ENCODE data around the gene OAS1. TPM values are rescaled to one million over a fixed set of nuclear protein-coding genes. Genes with fewer than 3 reads are reported as not detected.

The OAS1 gene
- total and polyA plus RNA-seq, 2 donors (not counting 1 experiment from before 2014, with no cell fraction given), result 48.3 to 70.2 TPM

- Histone ChIP-seq H3K9ac (ENCODE audit: low read length) (no peak overlapping the region), H3K4me2 (replicated peaks; ENCODE audit: low read depth, low read length, poor library complexity, severe bottlenecking) (no peak overlapping the region), H3K9me3 (ENCODE audit: control extremely low read depth in 1 of 3, control insufficient read depth in 2 of 3, insufficient read depth in 1 of 3, low read length in 2 of 3) (no peaks in the 10 kb centered on the region), H3K27me3 (replicated peaks in 1 of 4; ENCODE audit: control extremely low read depth in 1 of 4, control insufficient read depth in 3 of 4, insufficient read depth in 4 of 4, low read length in 3 of 4) (no peaks in the 10 kb centered on the region), H3K4me3 (ENCODE audit: control extremely low read depth in 1 of 5, extremely low read depth in 1 of 5, insufficient read depth in 1 of 5, low read depth in 2 of 5, low read length in 4 of 5) (no peak overlapping the region), H3K36me3 (replicated peaks in 1 of 2; ENCODE audit: control extremely low read depth in 1 of 2, control insufficient read depth in 1 of 2, extremely low read depth in 1 of 2, insufficient read depth in 2 of 2, low read length in 1 of 2) (peaks cover 0 to 71% of the 10 kb centered on the region in 2 experiments), H3K79me2 (ENCODE audit: control insufficient read depth, insufficient read depth, low read length) (no peaks in the 10 kb centered on the region), H2AFZ (ENCODE audit: insufficient read depth, low read depth, low read length, poor library complexity, severe bottlenecking) (no peak overlapping the region), H3K4me1 (ENCODE audit: control insufficient read depth in 2 of 2, insufficient read depth in 2 of 2, low read length in 2 of 2) (no peaks in the 10 kb centered on the region), H3K27ac (ENCODE audit: low read length in 2 of 2) (no peak overlapping the region), H4K20me1 (ENCODE audit: control insufficient read depth, insufficient read depth, low read length, poor library complexity, severe bottlenecking) (no peaks in the 10 kb centered on the region)
- 98% methylated on average over 15 of the region's 15 CpGs for WGBS (ENCODE audit: insufficient coverage)
- no peak for DNase-seq
- no peaks in the 10 kb centered on the region for H3K27me3 Mint-ChIP-seq
- H3K4me1 Mint-ChIP-seq, result no peaks in the 10 kb centered on the region
- H3K9me3 Mint-ChIP-seq (ENCODE audit: insufficient read depth), result peaks cover 4% of the 10 kb centered on the region
- no peak for TF ChIP-seq EZH2 (IDR thresholded peaks at IDR 0.05; ENCODE audit: borderline replicate concordance, insufficient read depth, low read depth, low read length, poor library complexity, severe bottlenecking)
- no peak for TF ChIP-seq CTCF (IDR thresholded peaks at IDR 0.05)
- intact Hi-C loops (cut with micrococcal nuclease), result no loop called here
- ChIA-PET CTCF (no interaction called here), POLR2A (no interaction called here)
- no peak overlapping the region for H3K27ac Mint-ChIP-seq
- no peak for ATAC-seq (ENCODE audit: low read depth)
- H3K4me3 Mint-ChIP-seq, result no peak overlapping the region
These were observed 58.9 kb downstream of the OAS1 start for GRCh38 chr12:112965643-112966042.

GRCh38 chr12:112967306-112967705 lies 60.5 kb downstream of the OAS1 start:
- Mint-ChIP-seq H3K4me1 (no peaks in the 10 kb centered on the region), H3K27me3 (no peaks in the 10 kb centered on the region), H3K9me3 (ENCODE audit: insufficient read depth) (no peaks in the 10 kb centered on the region), H3K27ac (no peak overlapping the region), H3K4me3 (no peak overlapping the region)
- H3K79me2 ChIP-seq (ENCODE audit: control insufficient read depth, insufficient read depth, low read length), result no peaks in the 10 kb centered on the region
- CTCF ChIA-PET, result no interaction called here
- WGBS (ENCODE audit: insufficient coverage), result 98% methylated on average over 9 of the region's 9 CpGs
- H3K27me3 ChIP-seq (replicated peaks in 1 of 4; ENCODE audit: control extremely low read depth in 1 of 4, control insufficient read depth in 3 of 4, insufficient read depth in 4 of 4, low read length in 3 of 4), result no peaks in the 10 kb centered on the region
- no peak for ATAC-seq (ENCODE audit: low read depth)
- intact Hi-C loops (cut with micrococcal nuclease), result no loop called here
- H2AFZ ChIP-seq (ENCODE audit: insufficient read depth, low read depth, low read length, poor library complexity, severe bottlenecking), result no peak overlapping the region
- POLR2A ChIA-PET, result interaction anchor here (0.6 kb wide), 1 partner anchor 67 kb away, joined by 5 read pairs; no protein-coding TSS in a partner anchor
- no peak overlapping the region for H3K4me3 ChIP-seq (ENCODE audit: control extremely low read depth in 1 of 5, extremely low read depth in 1 of 5, insufficient read depth in 1 of 5, low read depth in 2 of 5, low read length in 4 of 5)
- no peak for TF ChIP-seq CTCF (IDR thresholded peaks at IDR 0.05)
- no peak for TF ChIP-seq EZH2 (IDR thresholded peaks at IDR 0.05; ENCODE audit: borderline replicate concordance, insufficient read depth, low read depth, low read length, poor library complexity, severe bottlenecking)
- H3K4me2 ChIP-seq (replicated peaks; ENCODE audit: low read depth, low read length, poor library complexity, severe bottlenecking), result no peak overlapping the region
- DNase-seq, result no peak
- no peak overlapping the region for H3K27ac ChIP-seq (ENCODE audit: low read length in 2 of 2)
- H3K9me3 ChIP-seq (ENCODE audit: control extremely low read depth in 1 of 3, control insufficient read depth in 2 of 3, insufficient read depth in 1 of 3, low read length in 2 of 3), result no peaks in the 10 kb centered on the region
- H4K20me1 ChIP-seq (ENCODE audit: control insufficient read depth, insufficient read depth, low read length, poor library complexity, severe bottlenecking), result no peaks in the 10 kb centered on the region
- no peak overlapping the region for H3K9ac ChIP-seq (ENCODE audit: low read length)
- no peaks in the 10 kb centered on the region for H3K4me1 ChIP-seq (ENCODE audit: control insufficient read depth in 2 of 2, insufficient read depth in 2 of 2, low read length in 2 of 2)
- H3K36me3 ChIP-seq (replicated peaks in 1 of 2; ENCODE audit: control extremely low read depth in 1 of 2, control insufficient read depth in 1 of 2, extremely low read depth in 1 of 2, insufficient read depth in 2 of 2, low read length in 1 of 2), result peaks cover 0 to 62% of the 10 kb centered on the region in 2 experiments
